ENCODE results near the gene PLCD3.

DNA sequence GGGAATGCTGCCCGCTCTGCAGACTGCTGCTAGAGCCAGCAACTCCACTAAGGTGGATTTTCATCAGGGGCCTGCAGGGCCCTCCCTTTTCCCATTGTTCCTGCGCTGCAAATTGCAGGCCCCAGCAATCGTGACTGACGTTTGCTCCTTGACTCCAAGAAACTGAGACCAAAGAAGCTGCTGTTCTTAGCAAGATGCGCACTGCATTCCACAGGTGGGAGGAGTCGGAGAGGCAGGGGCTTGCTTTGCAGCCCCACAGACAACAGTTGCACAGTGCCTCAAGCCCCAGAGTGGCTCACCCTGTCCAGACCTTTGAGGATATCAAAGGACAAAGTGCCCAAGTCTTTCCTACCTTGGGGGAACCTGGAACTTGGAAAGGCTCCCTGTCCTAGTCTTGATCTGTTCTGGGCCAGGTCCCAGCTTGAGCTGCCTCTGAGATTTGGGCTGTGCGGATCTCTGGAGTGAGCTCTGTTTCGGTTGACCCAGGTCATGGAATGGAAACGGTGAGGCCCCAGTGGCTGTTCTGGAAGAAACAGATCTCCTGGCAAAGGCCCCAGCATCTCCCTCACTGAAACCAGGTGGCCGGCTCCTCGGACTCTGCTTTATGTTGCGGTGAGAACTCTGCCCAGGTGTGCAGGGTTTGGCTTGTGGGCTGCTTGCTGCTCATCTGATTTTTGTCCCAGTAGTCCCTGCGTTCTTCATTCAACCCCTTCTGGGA lies 24.9 kb downstream of the PLCD3 start:
- TF ChIP-seq TEAD4 (CRISPR knock-in tag; IDR thresholded peaks at IDR 0.05) (no peak), JUN (CRISPR knock-in tag; IDR thresholded peaks at IDR 0.05) (no peak), ZNF263 (CRISPR knock-in tag; IDR thresholded peaks at IDR 0.05; ENCODE audit: low read depth) (no peak), FOXJ3 (CRISPR knock-in tag; IDR thresholded peaks at IDR 0.05; ENCODE audit: borderline replicate concordance) (no peak), ELF4 (CRISPR knock-in tag; IDR thresholded peaks at IDR 0.05; ENCODE audit: low read depth) (no peak)
- TF ChIP-seq, protein P1, sequence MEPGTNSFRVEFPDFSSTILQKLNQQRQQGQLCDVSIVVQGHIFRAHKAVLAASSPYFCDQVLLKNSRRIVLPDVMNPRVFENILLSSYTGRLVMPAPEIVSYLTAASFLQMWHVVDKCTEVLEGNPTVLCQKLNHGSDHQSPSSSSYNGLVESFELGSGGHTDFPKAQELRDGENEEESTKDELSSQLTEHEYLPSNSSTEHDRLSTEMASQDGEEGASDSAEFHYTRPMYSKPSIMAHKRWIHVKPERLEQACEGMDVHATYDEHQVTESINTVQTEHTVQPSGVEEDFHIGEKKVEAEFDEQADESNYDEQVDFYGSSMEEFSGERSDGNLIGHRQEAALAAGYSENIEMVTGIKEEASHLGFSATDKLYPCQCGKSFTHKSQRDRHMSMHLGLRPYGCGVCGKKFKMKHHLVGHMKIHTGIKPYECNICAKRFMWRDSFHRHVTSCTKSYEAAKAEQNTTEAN (CRISPR knock-in tag; IDR thresholded peaks at IDR 0.05), result no peak
- TF ChIP-seq, protein P2, sequence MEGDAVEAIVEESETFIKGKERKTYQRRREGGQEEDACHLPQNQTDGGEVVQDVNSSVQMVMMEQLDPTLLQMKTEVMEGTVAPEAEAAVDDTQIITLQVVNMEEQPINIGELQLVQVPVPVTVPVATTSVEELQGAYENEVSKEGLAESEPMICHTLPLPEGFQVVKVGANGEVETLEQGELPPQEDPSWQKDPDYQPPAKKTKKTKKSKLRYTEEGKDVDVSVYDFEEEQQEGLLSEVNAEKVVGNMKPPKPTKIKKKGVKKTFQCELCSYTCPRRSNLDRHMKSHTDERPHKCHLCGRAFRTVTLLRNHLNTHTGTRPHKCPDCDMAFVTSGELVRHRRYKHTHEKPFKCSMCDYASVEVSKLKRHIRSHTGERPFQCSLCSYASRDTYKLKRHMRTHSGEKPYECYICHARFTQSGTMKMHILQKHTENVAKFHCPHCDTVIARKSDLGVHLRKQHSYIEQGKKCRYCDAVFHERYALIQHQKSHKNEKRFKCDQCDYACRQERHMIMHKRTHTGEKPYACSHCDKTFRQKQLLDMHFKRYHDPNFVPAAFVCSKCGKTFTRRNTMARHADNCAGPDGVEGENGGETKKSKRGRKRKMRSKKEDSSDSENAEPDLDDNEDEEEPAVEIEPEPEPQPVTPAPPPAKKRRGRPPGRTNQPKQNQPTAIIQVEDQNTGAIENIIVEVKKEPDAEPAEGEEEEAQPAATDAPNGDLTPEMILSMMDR (IDR thresholded peaks at IDR 0.05), result no peak
- TF ChIP-seq, protein P3, sequence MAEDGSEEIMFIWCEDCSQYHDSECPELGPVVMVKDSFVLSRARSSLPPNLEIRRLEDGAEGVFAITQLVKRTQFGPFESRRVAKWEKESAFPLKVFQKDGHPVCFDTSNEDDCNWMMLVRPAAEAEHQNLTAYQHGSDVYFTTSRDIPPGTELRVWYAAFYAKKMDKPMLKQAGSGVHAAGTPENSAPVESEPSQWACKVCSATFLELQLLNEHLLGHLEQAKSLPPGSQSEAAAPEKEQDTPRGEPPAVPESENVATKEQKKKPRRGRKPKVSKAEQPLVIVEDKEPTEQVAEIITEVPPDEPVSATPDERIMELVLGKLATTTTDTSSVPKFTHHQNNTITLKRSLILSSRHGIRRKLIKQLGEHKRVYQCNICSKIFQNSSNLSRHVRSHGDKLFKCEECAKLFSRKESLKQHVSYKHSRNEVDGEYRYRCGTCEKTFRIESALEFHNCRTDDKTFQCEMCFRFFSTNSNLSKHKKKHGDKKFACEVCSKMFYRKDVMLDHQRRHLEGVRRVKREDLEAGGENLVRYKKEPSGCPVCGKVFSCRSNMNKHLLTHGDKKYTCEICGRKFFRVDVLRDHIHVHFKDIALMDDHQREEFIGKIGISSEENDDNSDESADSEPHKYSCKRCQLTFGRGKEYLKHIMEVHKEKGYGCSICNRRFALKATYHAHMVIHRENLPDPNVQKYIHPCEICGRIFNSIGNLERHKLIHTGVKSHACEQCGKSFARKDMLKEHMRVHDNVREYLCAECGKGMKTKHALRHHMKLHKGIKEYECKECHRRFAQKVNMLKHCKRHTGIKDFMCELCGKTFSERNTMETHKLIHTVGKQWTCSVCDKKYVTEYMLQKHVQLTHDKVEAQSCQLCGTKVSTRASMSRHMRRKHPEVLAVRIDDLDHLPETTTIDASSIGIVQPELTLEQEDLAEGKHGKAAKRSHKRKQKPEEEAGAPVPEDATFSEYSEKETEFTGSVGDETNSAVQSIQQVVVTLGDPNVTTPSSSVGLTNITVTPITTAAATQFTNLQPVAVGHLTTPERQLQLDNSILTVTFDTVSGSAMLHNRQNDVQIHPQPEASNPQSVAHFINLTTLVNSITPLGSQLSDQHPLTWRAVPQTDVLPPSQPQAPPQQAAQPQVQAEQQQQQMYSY (CRISPR knock-in tag; IDR thresholded peaks at IDR 0.05), result no peak
- TF ChIP-seq, protein P4, sequence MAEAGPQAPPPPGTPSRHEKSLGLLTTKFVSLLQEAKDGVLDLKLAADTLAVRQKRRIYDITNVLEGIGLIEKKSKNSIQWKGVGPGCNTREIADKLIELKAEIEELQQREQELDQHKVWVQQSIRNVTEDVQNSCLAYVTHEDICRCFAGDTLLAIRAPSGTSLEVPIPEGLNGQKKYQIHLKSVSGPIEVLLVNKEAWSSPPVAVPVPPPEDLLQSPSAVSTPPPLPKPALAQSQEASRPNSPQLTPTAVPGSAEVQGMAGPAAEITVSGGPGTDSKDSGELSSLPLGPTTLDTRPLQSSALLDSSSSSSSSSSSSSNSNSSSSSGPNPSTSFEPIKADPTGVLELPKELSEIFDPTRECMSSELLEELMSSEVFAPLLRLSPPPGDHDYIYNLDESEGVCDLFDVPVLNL (CRISPR knock-in tag; IDR thresholded peaks at IDR 0.05; ENCODE audit: borderline replicate concordance, low read depth), result no peak
- TF ChIP-seq, protein P5, sequence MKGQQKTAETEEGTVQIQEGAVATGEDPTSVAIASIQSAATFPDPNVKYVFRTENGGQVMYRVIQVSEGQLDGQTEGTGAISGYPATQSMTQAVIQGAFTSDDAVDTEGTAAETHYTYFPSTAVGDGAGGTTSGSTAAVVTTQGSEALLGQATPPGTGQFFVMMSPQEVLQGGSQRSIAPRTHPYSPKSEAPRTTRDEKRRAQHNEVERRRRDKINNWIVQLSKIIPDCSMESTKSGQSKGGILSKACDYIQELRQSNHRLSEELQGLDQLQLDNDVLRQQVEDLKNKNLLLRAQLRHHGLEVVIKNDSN (CRISPR knock-in tag; IDR thresholded peaks at IDR 0.05), result no peak
- TF ChIP-seq, protein P6, sequence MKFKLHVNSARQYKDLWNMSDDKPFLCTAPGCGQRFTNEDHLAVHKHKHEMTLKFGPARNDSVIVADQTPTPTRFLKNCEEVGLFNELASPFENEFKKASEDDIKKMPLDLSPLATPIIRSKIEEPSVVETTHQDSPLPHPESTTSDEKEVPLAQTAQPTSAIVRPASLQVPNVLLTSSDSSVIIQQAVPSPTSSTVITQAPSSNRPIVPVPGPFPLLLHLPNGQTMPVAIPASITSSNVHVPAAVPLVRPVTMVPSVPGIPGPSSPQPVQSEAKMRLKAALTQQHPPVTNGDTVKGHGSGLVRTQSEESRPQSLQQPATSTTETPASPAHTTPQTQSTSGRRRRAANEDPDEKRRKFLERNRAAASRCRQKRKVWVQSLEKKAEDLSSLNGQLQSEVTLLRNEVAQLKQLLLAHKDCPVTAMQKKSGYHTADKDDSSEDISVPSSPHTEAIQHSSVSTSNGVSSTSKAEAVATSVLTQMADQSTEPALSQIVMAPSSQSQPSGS (CRISPR knock-in tag; IDR thresholded peaks at IDR 0.05; ENCODE audit: borderline replicate concordance, low read depth), result no peak
- TF ChIP-seq, protein P7, sequence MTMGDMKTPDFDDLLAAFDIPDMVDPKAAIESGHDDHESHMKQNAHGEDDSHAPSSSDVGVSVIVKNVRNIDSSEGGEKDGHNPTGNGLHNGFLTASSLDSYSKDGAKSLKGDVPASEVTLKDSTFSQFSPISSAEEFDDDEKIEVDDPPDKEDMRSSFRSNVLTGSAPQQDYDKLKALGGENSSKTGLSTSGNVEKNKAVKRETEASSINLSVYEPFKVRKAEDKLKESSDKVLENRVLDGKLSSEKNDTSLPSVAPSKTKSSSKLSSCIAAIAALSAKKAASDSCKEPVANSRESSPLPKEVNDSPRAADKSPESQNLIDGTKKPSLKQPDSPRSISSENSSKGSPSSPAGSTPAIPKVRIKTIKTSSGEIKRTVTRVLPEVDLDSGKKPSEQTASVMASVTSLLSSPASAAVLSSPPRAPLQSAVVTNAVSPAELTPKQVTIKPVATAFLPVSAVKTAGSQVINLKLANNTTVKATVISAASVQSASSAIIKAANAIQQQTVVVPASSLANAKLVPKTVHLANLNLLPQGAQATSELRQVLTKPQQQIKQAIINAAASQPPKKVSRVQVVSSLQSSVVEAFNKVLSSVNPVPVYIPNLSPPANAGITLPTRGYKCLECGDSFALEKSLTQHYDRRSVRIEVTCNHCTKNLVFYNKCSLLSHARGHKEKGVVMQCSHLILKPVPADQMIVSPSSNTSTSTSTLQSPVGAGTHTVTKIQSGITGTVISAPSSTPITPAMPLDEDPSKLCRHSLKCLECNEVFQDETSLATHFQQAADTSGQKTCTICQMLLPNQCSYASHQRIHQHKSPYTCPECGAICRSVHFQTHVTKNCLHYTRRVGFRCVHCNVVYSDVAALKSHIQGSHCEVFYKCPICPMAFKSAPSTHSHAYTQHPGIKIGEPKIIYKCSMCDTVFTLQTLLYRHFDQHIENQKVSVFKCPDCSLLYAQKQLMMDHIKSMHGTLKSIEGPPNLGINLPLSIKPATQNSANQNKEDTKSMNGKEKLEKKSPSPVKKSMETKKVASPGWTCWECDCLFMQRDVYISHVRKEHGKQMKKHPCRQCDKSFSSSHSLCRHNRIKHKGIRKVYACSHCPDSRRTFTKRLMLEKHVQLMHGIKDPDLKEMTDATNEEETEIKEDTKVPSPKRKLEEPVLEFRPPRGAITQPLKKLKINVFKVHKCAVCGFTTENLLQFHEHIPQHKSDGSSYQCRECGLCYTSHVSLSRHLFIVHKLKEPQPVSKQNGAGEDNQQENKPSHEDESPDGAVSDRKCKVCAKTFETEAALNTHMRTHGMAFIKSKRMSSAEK (CRISPR knock-in tag; IDR thresholded peaks at IDR 0.05; ENCODE audit: borderline replicate concordance), result no peak

All from WTC11 (cell line).